ENCODE results near the gene ACKR3. TPM values are rescaled to one million over a fixed set of nuclear protein-coding genes. Genes with fewer than 3 reads are reported as not detected.

Gene ACKR3
- polyA plus RNA-seq, 1 donor = 92.9 TPM

- Histone ChIP-seq H3K27ac (ENCODE audit: low read length) (no peak overlapping the region), H3K36me3 (ENCODE audit: control insufficient read depth, insufficient read depth, low read length) (no peaks in the 10 kb centered on the region), H3K4me3 (ENCODE audit: low read length) (no peak overlapping the region), H3K27me3 (ENCODE audit: control insufficient read depth, insufficient read depth, low read length) (no peaks in the 10 kb centered on the region), H3K4me1 (ENCODE audit: control insufficient read depth, insufficient read depth, low read length) (peaks cover 20% of the 10 kb centered on the region), H3K9me3 (ENCODE audit: control insufficient read depth, low read depth, low read length) (no peaks in the 10 kb centered on the region)
- 80% methylated on average over 1 of the region's 1 CpG for WGBS (ENCODE audit: insufficient coverage, low lambda C conversion rate)
- no peak for DNase-seq
Observed at GRCh38 chr2:236547725-236548124, 21.9 kb upstream of the ACKR3 start.

GRCh38 chr2:236548179-236548921 lies 21.3 kb upstream of the ACKR3 start:
- WGBS (ENCODE audit: insufficient coverage, low lambda C conversion rate) = no CpG with 5 or more reads among the region's 5 CpGs
- H3K27ac ChIP-seq (ENCODE audit: low read length) = no peak overlapping the region

GRCh38 chr2:236549165-236549564 lies 20.5 kb upstream of the ACKR3 start:
- no peak overlapping the region for H3K4me3 ChIP-seq (ENCODE audit: low read length)
- no peaks in the 10 kb centered on the region for H3K27me3 ChIP-seq (ENCODE audit: control insufficient read depth, insufficient read depth, low read length)
- H3K9me3 ChIP-seq (ENCODE audit: control insufficient read depth, low read depth, low read length) = no peaks in the 10 kb centered on the region
- H3K4me1 ChIP-seq (ENCODE audit: control insufficient read depth, insufficient read depth, low read length) = peaks cover 27% of the 10 kb centered on the region
- no CpG with 5 or more reads among the region's 4 CpGs for WGBS (ENCODE audit: insufficient coverage, low lambda C conversion rate)
- DNase-seq = no peak
- no peak overlapping the region for H3K27ac ChIP-seq (ENCODE audit: low read length)
- H3K36me3 ChIP-seq (ENCODE audit: control insufficient read depth, insufficient read depth, low read length) = no peaks in the 10 kb centered on the region

More at GRCh38 chr2:236548179-236548921, 21.3 kb upstream of the ACKR3 start:
- H3K36me3 ChIP-seq (ENCODE audit: control insufficient read depth, insufficient read depth, low read length) = no peaks in the 10 kb centered on the region
- no peaks in the 10 kb centered on the region for H3K27me3 ChIP-seq (ENCODE audit: control insufficient read depth, insufficient read depth, low read length)
- DNase-seq = no peak
- no peaks in the 10 kb centered on the region for H3K9me3 ChIP-seq (ENCODE audit: control insufficient read depth, low read depth, low read length)
- peaks cover 25% of the 10 kb centered on the region for H3K4me1 ChIP-seq (ENCODE audit: control insufficient read depth, insufficient read depth, low read length)
- no peak overlapping the region for H3K4me3 ChIP-seq (ENCODE audit: low read length)

- Histone ChIP-seq H3K27me3 (ENCODE audit: control insufficient read depth, insufficient read depth, low read length) (no peaks in the 10 kb centered on the region), H3K9me3 (ENCODE audit: control insufficient read depth, low read depth, low read length) (no peaks in the 10 kb centered on the region), H3K36me3 (ENCODE audit: control insufficient read depth, insufficient read depth, low read length) (no peaks in the 10 kb centered on the region), H3K4me1 (ENCODE audit: control insufficient read depth, insufficient read depth, low read length) (peaks cover 27% of the 10 kb centered on the region), H3K4me3 (ENCODE audit: low read length) (no peak overlapping the region), H3K27ac (ENCODE audit: low read length) (peak overlapping the region; percentile 84)
- peak; percentile 51 to 76 for DNase-seq
- WGBS (ENCODE audit: insufficient coverage, low lambda C conversion rate) = no CpG with 5 or more reads among the region's 8 CpGs
Observed at GRCh38 chr2:236550290-236550689, 19.3 kb upstream of the ACKR3 start.

GRCh38 chr2:236550701-236551465 lies 18.7 kb upstream of the ACKR3 start:
- peak; percentile 61 to 83 for DNase-seq
- 30% methylated on average over 2 of the region's 13 CpGs for WGBS (ENCODE audit: insufficient coverage, low lambda C conversion rate)
- peak overlapping the region; percentile 84 for H3K27ac ChIP-seq (ENCODE audit: low read length)

GRCh38 chr2:236551471-236552211 lies 18.0 kb upstream of the ACKR3 start:
- no peaks in the 10 kb centered on the region for H3K27me3 ChIP-seq (ENCODE audit: control insufficient read depth, insufficient read depth, low read length)
- H3K4me1 ChIP-seq (ENCODE audit: control insufficient read depth, insufficient read depth, low read length) = peaks cover 27% of the 10 kb centered on the region
- DNase-seq = no peak
- H3K36me3 ChIP-seq (ENCODE audit: control insufficient read depth, insufficient read depth, low read length) = no peaks in the 10 kb centered on the region
- H3K27ac ChIP-seq (ENCODE audit: low read length) = peak overlapping the region; percentile 84
- H3K9me3 ChIP-seq (ENCODE audit: control insufficient read depth, low read depth, low read length) = no peaks in the 10 kb centered on the region
- no CpG with 5 or more reads among the region's 8 CpGs for WGBS (ENCODE audit: insufficient coverage, low lambda C conversion rate)
- no peak overlapping the region for H3K4me3 ChIP-seq (ENCODE audit: low read length)

More at GRCh38 chr2:236550701-236551465, 18.7 kb upstream of the ACKR3 start:
- no peaks in the 10 kb centered on the region for H3K27me3 ChIP-seq (ENCODE audit: control insufficient read depth, insufficient read depth, low read length)
- H3K36me3 ChIP-seq (ENCODE audit: control insufficient read depth, insufficient read depth, low read length) = no peaks in the 10 kb centered on the region
- H3K4me1 ChIP-seq (ENCODE audit: control insufficient read depth, insufficient read depth, low read length) = peaks cover 27% of the 10 kb centered on the region
- H3K9me3 ChIP-seq (ENCODE audit: control insufficient read depth, low read depth, low read length) = no peaks in the 10 kb centered on the region
- H3K4me3 ChIP-seq (ENCODE audit: low read length) = no peak overlapping the region

GRCh38 chr2:236552212-236552542 lies 17.4 kb upstream of the ACKR3 start:
- H3K9me3 ChIP-seq (ENCODE audit: control insufficient read depth, low read depth, low read length) = no peaks in the 10 kb centered on the region
- no peaks in the 10 kb centered on the region for H3K36me3 ChIP-seq (ENCODE audit: control insufficient read depth, insufficient read depth, low read length)
- no peak for DNase-seq
- no CpG with 5 or more reads among the region's 6 CpGs for WGBS (ENCODE audit: insufficient coverage, low lambda C conversion rate)
- no peak overlapping the region for H3K4me3 ChIP-seq (ENCODE audit: low read length)
- H3K4me1 ChIP-seq (ENCODE audit: control insufficient read depth, insufficient read depth, low read length) = peaks cover 27% of the 10 kb centered on the region
- no peaks in the 10 kb centered on the region for H3K27me3 ChIP-seq (ENCODE audit: control insufficient read depth, insufficient read depth, low read length)
- peak overlapping the region; percentile 4 for H3K27ac ChIP-seq (ENCODE audit: low read length)

GRCh38 chr2:236552581-236553363 lies 16.9 kb upstream of the ACKR3 start:
- Histone ChIP-seq H3K27ac (ENCODE audit: low read length) (peak overlapping the region; percentile 60), H3K36me3 (ENCODE audit: control insufficient read depth, insufficient read depth, low read length) (no peaks in the 10 kb centered on the region), H3K27me3 (ENCODE audit: control insufficient read depth, insufficient read depth, low read length) (no peaks in the 10 kb centered on the region), H3K4me3 (ENCODE audit: low read length) (no peak overlapping the region), H3K4me1 (ENCODE audit: control insufficient read depth, insufficient read depth, low read length) (peaks cover 27% of the 10 kb centered on the region), H3K9me3 (ENCODE audit: control insufficient read depth, low read depth, low read length) (no peaks in the 10 kb centered on the region)
- 57% methylated on average over 1 of the region's 11 CpGs for WGBS (ENCODE audit: insufficient coverage, low lambda C conversion rate)
- DNase-seq = peak; percentile 46 to 55

- 100% methylated on average over 1 of the region's 8 CpGs for WGBS (ENCODE audit: insufficient coverage, low lambda C conversion rate)
- no peaks in the 10 kb centered on the region for H3K9me3 ChIP-seq (ENCODE audit: control insufficient read depth, low read depth, low read length)
- DNase-seq = no peak
- no peak overlapping the region for H3K4me3 ChIP-seq (ENCODE audit: low read length)
- H3K27me3 ChIP-seq (ENCODE audit: control insufficient read depth, insufficient read depth, low read length) = no peaks in the 10 kb centered on the region
- H3K4me1 ChIP-seq (ENCODE audit: control insufficient read depth, insufficient read depth, low read length) = peaks cover 27% of the 10 kb centered on the region
- H3K36me3 ChIP-seq (ENCODE audit: control insufficient read depth, insufficient read depth, low read length) = no peaks in the 10 kb centered on the region
- H3K27ac ChIP-seq (ENCODE audit: low read length) = peak overlapping the region; percentile 60
Observed at GRCh38 chr2:236553522-236553921, 16.1 kb upstream of the ACKR3 start.
